Neural progenitor cell (in vitro differentiated cells): ENCODE measurements around the gene KCNMA1. TPM values are rescaled to one million over a fixed set of nuclear protein-coding genes. Genes with fewer than 3 reads are reported as not detected.

Source experiments
- DNase-seq: peaks from one replicate; pipeline ENCODE4 v3.0.0-alpha.2; 2016; ENCODE audit warnings: low spot score
- H2AFZ ChIP-seq: fragments of 200-600 bp; sonication (generic); replicated peaks from 2 replicates; pipeline ENCODE4 v1.6.1; 2016; ENCODE audit warnings: antibody characterized with exemption
- H3F3A ChIP-seq: fragments of 200-600 bp; sonication (generic); 2 replicates; pipeline ENCODE4 v1.6.1; 2016; ENCODE audit warnings: antibody characterized with exemption, low read depth
- H3K27ac ChIP-seq: fragments of 200-600 bp; sonication (generic); 2 replicates; pipeline ENCODE4 v1.5.1; 2016; ENCODE audit warnings: mild to moderate bottlenecking
- H3K27me3 ChIP-seq: fragments of 200-600 bp; sonication (generic); 2 replicates; pipeline ENCODE4 v1.6.1; 2016; ENCODE audit warnings: mild to moderate bottlenecking, moderate library complexity
- H3K36me3 ChIP-seq: fragments of 200-600 bp; sonication (generic); 2 replicates; pipeline ENCODE4 v1.5.1; 2016
- H3K4me1 ChIP-seq: fragments of 200-600 bp; sonication (generic); 2 replicates; pipeline ENCODE4 v1.6.1; 2016; ENCODE audit warnings: mixed run types
- H3K4me2 ChIP-seq: fragments of 200-600 bp; sonication (generic); 2 replicates; pipeline ENCODE4 v1.6.1; 2016
- H3K4me3 ChIP-seq: fragments of 200-600 bp; sonication (generic); 2 replicates; pipeline ENCODE4 v1.5.1; 2016
- H3K79me2 ChIP-seq: fragments of 200-600 bp; sonication (generic); 2 replicates; pipeline ENCODE4 v1.6.1; 2016; ENCODE audit warnings: low read depth
- H3K9ac ChIP-seq: fragments of 200-600 bp; sonication (generic); 2 replicates; pipeline ENCODE4 v1.6.1; 2016
- H3K9me3 ChIP-seq: fragments of 200-600 bp; sonication (generic); 2 replicates; pipeline ENCODE4 v1.5.1; 2016; ENCODE audit warnings: low read depth
- H4K20me1 ChIP-seq: fragments of 200-600 bp; sonication (generic); 2 replicates; pipeline ENCODE4 v1.6.1; 2016; ENCODE audit warnings: low read depth
- H3K27ac Mint-ChIP-seq: 3 replicates; pipeline ENCODE4 v1.8.0; 2021; ENCODE audit warnings: mixed read lengths
- H3K27me3 Mint-ChIP-seq: 2 replicates; pipeline ENCODE4 v1.8.0; 2022; ENCODE audit warnings: low read depth, mild to moderate bottlenecking, inconsistent platforms, moderate library complexity, mixed read lengths; ENCODE audit not compliant: insufficient read depth
- H3K36me3 Mint-ChIP-seq: 3 replicates; pipeline ENCODE4 v1.8.0; 2021; ENCODE audit warnings: mixed read lengths
- H3K4me1 Mint-ChIP-seq: 3 replicates; pipeline ENCODE4 v1.8.0; 2021; ENCODE audit warnings: mixed read lengths
- H3K4me3 Mint-ChIP-seq: 3 replicates; pipeline ENCODE4 v1.8.0; 2021; ENCODE audit warnings: mild to moderate bottlenecking, moderate library complexity, mixed read lengths
- H3K9me3 Mint-ChIP-seq: 3 replicates; pipeline ENCODE4 v1.8.0; 2020; ENCODE audit warnings: mixed read lengths
- EZH2 ChIP-seq: fragments of 200-600 bp; sonication (generic); IDR thresholded peaks from 2 replicates; pipeline ENCODE4 v1.6.1; 2017; ENCODE audit warnings: antibody characterized with exemption, mild to moderate bottlenecking, moderate library complexity
- EZH2phosphoT487 ChIP-seq: fragments of 200-600 bp; sonication (generic); IDR thresholded peaks from 2 replicates; pipeline ENCODE4 v1.6.1; 2017; ENCODE audit warnings: antibody characterized with exemption
- total RNA-seq: library from RNA; depleted of rRNA; stranded (reverse); fragments of >200 nt; gene quantifications from 2 replicates; pipeline ENCODE4 v1.2.3, GENCODE V29; 2015; ENCODE audit warnings: low replicate concordance
- TF ChIP-seq, protein P1 (sequence below): fragments of 200-600 bp; sonication (generic); IDR thresholded peaks from 2 replicates; pipeline ENCODE4 v1.5.1; 2017; ENCODE audit warnings: antibody characterized with exemption, mild to moderate bottlenecking

KCNMA1 gene
- total RNA-seq, 1 donor from 2014 or later, result 2.4 TPM

DNA sequence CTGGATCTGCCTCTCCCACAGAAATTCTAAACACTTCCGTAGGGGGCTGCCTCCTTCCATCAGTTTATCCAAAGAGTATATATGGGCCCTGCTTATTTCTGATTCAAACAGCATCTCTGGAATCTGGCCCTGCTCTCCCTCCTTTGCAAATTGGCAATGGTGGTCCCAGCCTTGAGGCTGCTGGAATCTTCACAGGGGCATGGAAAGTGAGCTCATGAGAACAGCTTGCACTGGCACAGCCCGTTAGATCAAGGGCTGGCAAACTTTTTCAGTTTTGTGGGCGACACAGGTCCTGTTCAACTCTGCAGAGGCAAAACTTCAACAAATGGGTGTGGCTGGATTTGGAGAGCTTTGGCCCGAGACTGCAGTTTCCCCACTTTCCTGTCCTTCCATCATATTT, 526.9 kb downstream of the KCNMA1 start:
- H3K36me3 ChIP-seq, result no peaks in the 10 kb centered on the region
- peaks cover 18% of the 10 kb centered on the region for H3K4me1 Mint-ChIP-seq

DNA sequence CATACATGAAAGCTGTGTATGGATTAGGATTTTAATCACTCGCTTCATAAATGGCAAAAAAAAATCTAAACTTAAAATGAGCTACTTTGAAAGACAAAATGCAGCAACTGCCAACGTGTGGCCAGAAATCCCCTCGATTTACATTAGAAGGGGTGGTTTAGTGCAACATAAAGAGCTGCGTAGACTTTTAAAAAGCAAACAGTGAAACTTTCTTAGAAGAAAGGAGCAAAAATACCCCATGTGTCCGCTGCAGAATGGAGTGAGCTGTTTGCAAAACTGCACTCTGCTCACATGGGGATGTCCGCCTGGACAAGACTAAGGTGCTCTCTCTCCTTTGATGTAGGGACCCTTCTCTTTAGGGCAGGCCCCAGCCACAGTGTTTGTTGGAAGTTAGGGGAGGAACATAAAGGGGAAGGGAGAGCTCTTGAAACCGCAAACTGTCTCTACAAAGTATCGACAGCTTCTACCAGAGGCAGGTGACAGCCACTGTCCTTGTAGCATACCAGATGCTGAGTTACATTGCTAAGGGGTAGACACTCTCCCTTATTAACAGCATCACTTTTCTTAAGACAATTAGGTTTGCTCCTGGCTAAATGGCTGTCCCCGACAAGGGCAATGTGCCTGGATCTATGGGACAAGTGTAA, 528.1 kb downstream of the KCNMA1 start:
- Histone ChIP-seq H3K4me2 (no peak overlapping the region), H3K79me2 (no peaks in the 10 kb centered on the region), H3K36me3 (no peaks in the 10 kb centered on the region), H4K20me1 (no peaks in the 10 kb centered on the region), H3K9ac (no peak overlapping the region), H3K27ac (no peak overlapping the region), H2AFZ (peak overlapping the region; percentile 55), H3K4me1 (peaks cover 15% of the 10 kb centered on the region), H3K4me3 (no peak overlapping the region), H3K27me3 (peaks cover 4% of the 10 kb centered on the region), H3K9me3 (no peaks in the 10 kb centered on the region), H3F3A (peaks cover 5% of the 10 kb centered on the region)
- Mint-ChIP-seq H3K27me3 (no peaks in the 10 kb centered on the region), H3K4me1 (peaks cover 27% of the 10 kb centered on the region), H3K9me3 (no peaks in the 10 kb centered on the region), H3K27ac (no peak overlapping the region), H3K36me3 (no peaks in the 10 kb centered on the region), H3K4me3 (no peak overlapping the region)
- no peak for DNase-seq
- TF ChIP-seq, protein P1, sequence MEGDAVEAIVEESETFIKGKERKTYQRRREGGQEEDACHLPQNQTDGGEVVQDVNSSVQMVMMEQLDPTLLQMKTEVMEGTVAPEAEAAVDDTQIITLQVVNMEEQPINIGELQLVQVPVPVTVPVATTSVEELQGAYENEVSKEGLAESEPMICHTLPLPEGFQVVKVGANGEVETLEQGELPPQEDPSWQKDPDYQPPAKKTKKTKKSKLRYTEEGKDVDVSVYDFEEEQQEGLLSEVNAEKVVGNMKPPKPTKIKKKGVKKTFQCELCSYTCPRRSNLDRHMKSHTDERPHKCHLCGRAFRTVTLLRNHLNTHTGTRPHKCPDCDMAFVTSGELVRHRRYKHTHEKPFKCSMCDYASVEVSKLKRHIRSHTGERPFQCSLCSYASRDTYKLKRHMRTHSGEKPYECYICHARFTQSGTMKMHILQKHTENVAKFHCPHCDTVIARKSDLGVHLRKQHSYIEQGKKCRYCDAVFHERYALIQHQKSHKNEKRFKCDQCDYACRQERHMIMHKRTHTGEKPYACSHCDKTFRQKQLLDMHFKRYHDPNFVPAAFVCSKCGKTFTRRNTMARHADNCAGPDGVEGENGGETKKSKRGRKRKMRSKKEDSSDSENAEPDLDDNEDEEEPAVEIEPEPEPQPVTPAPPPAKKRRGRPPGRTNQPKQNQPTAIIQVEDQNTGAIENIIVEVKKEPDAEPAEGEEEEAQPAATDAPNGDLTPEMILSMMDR, result no peak
- no peak for TF ChIP-seq EZH2
- no peak for TF ChIP-seq EZH2phosphoT487

More for the DNA sequence above, 526.9 kb downstream of the KCNMA1 start:
- no peaks in the 10 kb centered on the region for H3K79me2 ChIP-seq
- no peaks in the 10 kb centered on the region for H4K20me1 ChIP-seq
- no peak overlapping the region for H3K27ac Mint-ChIP-seq
- no peak overlapping the region for H2AFZ ChIP-seq
- H3K36me3 Mint-ChIP-seq, result no peaks in the 10 kb centered on the region
- no peak overlapping the region for H3K4me3 ChIP-seq
- H3K4me3 Mint-ChIP-seq, result no peak overlapping the region
- H3K27ac ChIP-seq, result no peak overlapping the region
- H3K4me1 ChIP-seq, result peaks cover 21% of the 10 kb centered on the region
- no peaks in the 10 kb centered on the region for H3K9me3 Mint-ChIP-seq
- H3K27me3 ChIP-seq, result peaks cover 4% of the 10 kb centered on the region
- H3K9ac ChIP-seq, result no peak overlapping the region
- H3K27me3 Mint-ChIP-seq, result peaks cover 2% of the 10 kb centered on the region
- H3F3A ChIP-seq, result peaks cover 14% of the 10 kb centered on the region
- DNase-seq, result no peak
- no peaks in the 10 kb centered on the region for H3K9me3 ChIP-seq
- no peak overlapping the region for H3K4me2 ChIP-seq
- TF ChIP-seq EZH2, result no peak
- TF ChIP-seq, protein P1, result no peak
- TF ChIP-seq EZH2phosphoT487, result no peak

DNA sequence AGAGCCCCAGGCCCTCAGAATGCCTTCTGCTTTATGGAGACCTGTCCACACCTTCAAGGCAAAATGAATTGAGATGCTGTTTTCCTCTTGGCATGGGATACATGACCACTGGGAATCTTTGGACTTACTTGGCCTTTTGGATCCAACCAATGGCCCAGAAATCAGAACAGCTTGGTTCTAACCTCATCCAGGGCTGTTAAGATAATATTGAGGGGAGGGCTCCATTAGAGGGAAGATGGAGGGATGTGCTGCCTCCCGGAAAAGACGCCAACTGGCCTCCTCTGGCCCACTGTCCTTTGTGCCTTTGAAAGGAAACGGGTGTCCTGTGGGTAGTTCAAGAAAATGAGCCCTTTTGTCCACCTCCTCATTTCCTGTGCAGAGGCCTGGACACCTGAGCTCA, 530.9 kb downstream of the KCNMA1 start:
- Histone ChIP-seq H3K27ac (no peak overlapping the region), H3F3A (no peaks in the 10 kb centered on the region), H4K20me1 (no peaks in the 10 kb centered on the region), H3K4me3 (no peak overlapping the region), H3K4me1 (peaks cover 9% of the 10 kb centered on the region), H3K79me2 (no peaks in the 10 kb centered on the region), H3K4me2 (no peak overlapping the region), H2AFZ (no peak overlapping the region), H3K27me3 (peaks cover 4% of the 10 kb centered on the region), H3K36me3 (no peaks in the 10 kb centered on the region), H3K9me3 (no peaks in the 10 kb centered on the region), H3K9ac (no peak overlapping the region)
- H3K27me3 Mint-ChIP-seq, result no peaks in the 10 kb centered on the region
- no peak for DNase-seq
- H3K4me1 Mint-ChIP-seq, result peaks cover 22% of the 10 kb centered on the region
- H3K4me3 Mint-ChIP-seq, result no peak overlapping the region
- H3K36me3 Mint-ChIP-seq, result no peaks in the 10 kb centered on the region
- no peaks in the 10 kb centered on the region for H3K9me3 Mint-ChIP-seq
- no peak overlapping the region for H3K27ac Mint-ChIP-seq
- TF ChIP-seq EZH2, result no peak
- no peak for TF ChIP-seq EZH2phosphoT487
- TF ChIP-seq, protein P1, result no peak
